GM13977 (cell line): ENCODE data around the gene CAMKK2.
A peak's percentile ranks its signal among the peaks of the same experiment; 100 is the strongest.

Source experiments
- DNase-seq: peaks from one replicate; pipeline ENCODE4 v3.0.0; 2012; ENCODE audit warnings: low spot score
- CTCF ChIP-seq: IDR thresholded peaks from 2 replicates; pipeline ENCODE4 v1.5.1; 2012; ENCODE audit warnings: mild to moderate bottlenecking, control low read depth; ENCODE audit not compliant: insufficient read depth; ENCODE audit errors: extremely low read depth, missing control alignments
- in situ Hi-C: fragments of 300-500 bp; cut with MboI; formaldehyde crosslinking; loops from one replicate; pipeline ENCODE4 v1.12.0; 2022; ENCODE audit warnings: low sequenced_read_pairs, low pct_unique_long_range_greater_than_20kb, mixed read lengths, inconsistent platforms; ENCODE audit not compliant: unreplicated experiment

CAMKK2 gene

GRCh38 chr12:121255433-121255832 is 41.1 kb downstream of the CAMKK2 start:
- in situ Hi-C loops: no loop called here
- TF ChIP-seq CTCF: no peak
- no peak for DNase-seq

DNA sequence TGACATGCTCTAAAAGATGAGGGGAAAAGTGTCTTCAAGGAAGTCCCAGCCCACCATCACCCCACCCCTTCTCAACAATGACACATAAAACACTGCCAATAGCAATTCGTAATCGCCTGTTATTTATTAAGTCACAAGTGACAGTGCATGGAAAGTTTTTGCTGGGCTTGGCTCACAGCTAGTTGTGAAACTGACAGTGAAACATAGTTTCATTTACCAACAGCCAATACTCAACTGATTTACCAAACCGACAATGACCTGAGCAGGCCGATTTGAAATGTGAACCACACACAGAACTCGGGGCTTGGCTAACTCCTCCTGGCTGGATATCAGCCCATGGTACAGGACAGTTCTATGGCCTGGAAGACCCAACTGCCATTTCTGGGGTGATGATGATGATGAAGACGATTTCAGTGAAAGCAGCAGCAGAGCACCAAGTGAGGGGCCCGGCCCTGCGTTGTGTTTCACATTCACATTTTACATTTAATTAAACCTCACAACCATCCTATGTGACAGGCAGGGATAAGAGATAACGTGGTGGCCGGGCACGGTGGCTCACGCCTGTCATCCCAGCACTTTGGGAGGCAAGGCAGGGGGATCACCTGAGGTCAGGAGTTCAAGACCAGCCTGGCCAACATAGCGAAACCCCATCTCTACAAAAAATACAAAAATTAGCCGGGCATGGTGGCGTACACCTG is 42.7 kb downstream of the CAMKK2 start:
- no peak for DNase-seq
- in situ Hi-C loops: no loop called here
- no peak for TF ChIP-seq CTCF

DNA sequence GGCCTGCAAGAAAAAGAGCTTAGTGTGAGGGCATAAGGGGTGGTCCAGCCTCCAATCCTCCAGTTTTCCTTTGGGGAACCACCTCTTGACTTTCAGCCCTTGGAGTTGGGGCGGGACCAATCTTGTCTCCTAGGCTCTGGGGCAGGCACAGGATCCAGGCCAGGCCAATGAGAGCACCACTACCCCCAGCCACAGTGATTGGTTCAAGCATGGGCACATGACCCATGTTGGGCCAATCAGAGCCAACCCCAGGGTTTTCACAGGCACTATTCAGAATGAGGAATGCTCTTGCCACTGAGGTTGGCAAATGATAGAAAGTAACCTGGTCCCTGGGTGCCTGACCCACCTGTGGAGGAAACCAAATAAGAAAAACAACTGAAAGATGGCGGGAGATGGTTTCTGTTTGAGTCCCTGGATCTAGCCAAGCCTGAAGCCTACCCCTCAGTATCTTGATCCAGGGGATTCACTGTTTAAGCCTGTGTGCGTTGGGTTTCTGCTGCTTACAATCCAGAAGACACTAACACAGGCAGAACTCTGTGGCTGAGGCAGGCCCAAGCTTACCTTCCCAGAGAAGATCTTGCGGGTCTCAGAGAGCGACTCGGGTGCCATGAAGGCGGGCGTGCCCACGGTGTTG is 43.7 kb downstream of the CAMKK2 start:
- in situ Hi-C loops: no loop called here
- DNase-seq: no peak
- TF ChIP-seq CTCF: no peak

DNA sequence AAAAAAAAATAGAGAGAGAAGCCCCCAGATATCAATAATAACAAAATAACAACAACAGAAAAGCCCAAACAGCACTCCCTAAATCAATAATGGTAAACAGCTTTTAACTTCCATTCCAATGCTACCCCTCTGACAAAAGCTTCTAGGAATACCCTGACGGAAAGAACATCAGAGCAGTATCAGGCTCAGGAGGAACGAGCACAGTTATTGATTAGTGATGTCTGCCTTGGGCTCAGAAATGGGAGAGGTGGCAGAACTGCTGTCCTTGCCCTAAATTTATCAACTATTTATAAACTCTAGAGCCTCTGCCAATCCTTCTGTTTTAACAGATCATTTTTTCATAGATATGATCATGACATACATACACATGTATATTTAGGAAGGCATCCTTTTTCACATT is 44.7 kb downstream of the CAMKK2 start:
- no peak for TF ChIP-seq CTCF
- DNase-seq: no peak
- in situ Hi-C loops: no loop called here

DNA sequence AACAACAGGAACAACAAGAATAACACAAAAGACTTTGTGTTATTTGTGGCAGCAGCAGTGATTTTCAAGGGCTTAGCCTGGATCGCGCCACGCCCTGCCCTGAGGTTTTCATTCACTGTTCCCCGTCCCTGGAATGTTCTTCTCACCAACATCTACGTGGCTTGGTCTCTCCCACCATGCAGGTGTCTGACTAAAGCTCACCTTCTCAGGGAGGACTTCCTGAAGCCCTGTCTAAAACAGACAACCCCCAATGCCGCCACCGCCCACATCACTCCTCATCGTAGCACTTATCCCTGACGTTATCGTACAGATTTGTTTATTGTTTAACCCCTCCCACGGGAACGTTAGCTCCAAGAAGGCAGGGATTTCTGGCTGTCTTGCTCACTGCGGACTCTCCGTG is 46.1 kb downstream of the CAMKK2 start:
- no peak for DNase-seq
- in situ Hi-C loops: no loop called here
- TF ChIP-seq CTCF: no peak

- peak; percentile 74 for DNase-seq
- no peak for TF ChIP-seq CTCF
- in situ Hi-C loops: no loop called here
Measured at GRCh38 chr12:121248622-121249021, 47.9 kb downstream of the CAMKK2 start.
